GM19468 (cell line): ENCODE data around the gene BRICD5.

Experiments
- ATAC-seq: cut with Tn5 transposase; IDR thresholded peaks from one replicate; pipeline ENCODE4 v1.9.1; 2021; ENCODE audit warnings: mild to moderate bottlenecking, moderate library complexity, moderate number of reproducible peaks; ENCODE audit not compliant: unreplicated experiment; ENCODE audit errors: extremely low read depth

The BRICD5 gene

GRCh38 chr16:2226245-2226793 lies 15.7 kb upstream of the BRICD5 start:
- ATAC-seq: no peak

GRCh38 chr16:2223942-2224486 lies 13.4 kb upstream of the BRICD5 start:
- peak; percentile 10 for ATAC-seq

GRCh38 chr16:2223221-2223941 lies 12.7 kb upstream of the BRICD5 start, which contains the start of gene E4F1:
Gene E4F1, plus strand, starts transcription at chr16:2223591. Its CDS starts 23 bp downstream, at chr16:2223614.
- peak; percentile 80 for ATAC-seq

DNA sequence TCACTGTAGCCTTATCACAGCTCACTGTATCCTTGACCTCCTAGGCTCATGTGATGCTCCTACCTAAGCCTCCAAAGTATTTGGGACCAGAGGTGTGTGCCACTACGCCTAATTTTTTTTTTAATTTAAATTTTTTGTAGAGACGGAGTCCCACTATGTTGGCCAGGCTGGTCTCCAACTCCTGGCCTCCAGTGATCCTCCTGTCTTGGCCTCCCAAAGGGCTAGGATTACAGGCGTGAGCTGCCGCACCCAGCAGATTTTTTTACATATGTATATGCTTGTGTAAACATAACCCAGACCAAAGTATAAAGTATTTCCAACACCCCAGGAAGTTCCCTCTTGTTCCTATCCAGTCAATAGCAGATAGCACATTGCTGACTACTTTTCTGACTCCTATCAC lies 5.7 kb upstream of the BRICD5 start:
- no peak for ATAC-seq

DNA sequence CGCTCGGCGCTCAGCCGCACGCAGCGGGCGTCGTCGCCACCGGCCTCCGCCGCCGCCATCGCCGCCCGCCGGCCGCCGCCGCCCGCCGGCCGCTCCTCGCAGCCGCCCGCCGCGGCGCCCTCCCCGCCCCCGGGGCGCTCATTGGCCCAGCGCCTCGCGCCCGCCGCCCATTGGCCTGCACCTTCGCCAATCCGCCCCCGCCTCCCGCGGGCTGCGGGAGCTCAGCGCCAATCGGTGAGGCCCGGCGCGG lies 4.0 kb upstream of the BRICD5 start, which contains the start of gene PGP:
TSS of gene PGP (minus strand) at position 122 of the 250 bp plus-strand sequence. CDS start at position 59, 63 bp downstream.
- peak; percentile 69 for ATAC-seq

- ATAC-seq: no peak
These were observed 3.4 kb upstream of the BRICD5 start for GRCh38 chr16:2213817-2214718.

GRCh38 chr16:2212362-2213324 lies 2.0 kb upstream of the BRICD5 start:
- ATAC-seq: no peak

DNA sequence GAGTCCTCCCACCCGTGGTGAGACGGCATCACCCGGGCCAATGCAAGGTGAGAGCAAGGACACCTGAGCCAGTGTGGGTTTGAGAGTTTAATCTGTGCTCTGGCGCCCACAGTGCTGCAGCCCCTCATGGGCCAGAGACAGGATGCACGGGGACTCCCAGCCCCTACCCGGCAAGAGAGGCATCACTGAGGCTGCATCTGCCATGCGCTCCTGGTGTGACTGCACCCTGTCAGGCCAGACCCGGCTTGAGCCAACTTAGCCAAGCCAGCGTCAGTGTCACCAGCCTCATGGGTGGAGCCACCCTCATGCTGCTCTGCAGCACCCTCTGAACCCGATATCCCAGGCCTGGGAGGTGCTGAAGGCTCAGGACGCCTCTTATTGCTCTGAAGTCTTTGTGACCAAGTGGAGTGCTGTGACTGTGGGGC lies 1.3 kb upstream of the BRICD5 start:
- no peak for ATAC-seq

DNA sequence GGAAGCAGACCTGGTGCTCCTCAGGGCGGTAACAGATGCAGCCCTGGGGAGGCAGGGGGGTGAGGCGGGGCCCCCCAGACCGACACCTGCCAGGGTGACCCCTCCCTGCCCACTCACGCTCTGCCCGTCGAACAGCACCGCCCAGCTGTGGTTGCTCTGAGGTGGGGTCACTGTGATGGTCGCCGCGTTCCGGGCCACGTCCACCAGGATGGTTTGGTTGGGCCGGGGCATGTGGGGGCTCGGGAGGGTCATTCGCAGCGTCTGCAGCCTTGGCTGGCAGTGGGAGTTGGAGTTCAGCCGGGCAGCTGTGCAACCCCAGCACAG lies 692 bp downstream of the BRICD5 start:
- no peak for ATAC-seq

DNA sequence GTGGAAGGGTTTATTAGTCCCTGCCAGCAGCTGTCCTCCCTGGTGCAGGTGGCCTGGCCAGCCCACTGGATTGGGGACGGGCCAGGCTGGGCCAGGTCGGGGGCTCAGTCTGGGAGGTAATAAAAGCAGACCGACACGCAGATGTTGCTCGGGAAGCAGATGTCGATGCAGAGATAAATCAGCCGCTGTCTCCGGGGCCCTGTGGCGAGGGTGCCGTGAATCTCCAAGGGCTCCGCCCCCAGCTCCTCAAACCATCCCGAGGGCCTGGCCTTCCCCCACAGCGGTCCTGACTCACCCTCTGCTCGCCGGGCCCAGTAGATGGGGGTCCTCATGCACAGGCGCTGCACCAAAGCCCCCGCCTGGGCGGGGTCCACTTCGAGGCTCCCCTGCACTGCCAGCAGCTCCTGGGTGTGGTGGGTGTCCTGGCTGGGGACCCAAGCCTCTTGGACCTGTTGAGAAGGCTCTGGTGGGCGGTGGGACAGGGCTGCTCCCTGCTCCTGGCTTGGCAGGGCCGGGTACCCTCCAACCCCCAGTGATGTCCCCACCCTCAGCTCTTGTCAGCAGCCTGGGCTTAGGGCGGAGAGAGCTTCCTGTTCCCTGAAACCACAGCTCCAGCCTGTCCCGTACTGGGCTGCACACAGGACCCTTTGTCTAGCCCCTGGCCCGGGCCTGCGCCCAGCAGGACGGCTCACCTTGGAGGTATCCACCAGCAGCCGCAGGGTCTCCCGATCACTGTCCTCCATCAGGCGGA lies 1.2 kb downstream of the BRICD5 start:
- ATAC-seq: no peak

DNA sequence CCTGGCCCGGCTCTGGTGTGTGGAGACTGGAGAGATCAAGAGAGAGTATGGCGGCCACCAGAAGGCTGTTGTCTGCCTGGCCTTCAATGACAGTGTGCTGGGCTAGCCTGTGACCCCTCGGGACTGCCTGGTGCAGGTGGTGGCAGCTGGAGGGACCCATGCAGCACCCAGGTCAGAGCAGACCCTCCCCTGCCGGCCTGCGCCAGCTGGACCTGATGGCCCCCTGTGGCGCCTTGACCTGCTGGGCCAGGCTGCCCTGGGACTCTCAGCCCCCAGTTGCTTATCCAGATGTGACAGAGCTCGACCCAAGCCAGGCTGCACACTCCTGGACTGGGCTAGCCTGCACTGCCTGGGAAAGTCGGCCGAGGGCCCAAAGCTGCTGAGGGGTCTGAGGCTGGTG lies 1.9 kb downstream of the BRICD5 start:
- ATAC-seq: no peak

- no peak for ATAC-seq
These were observed 2.4 kb downstream of the BRICD5 start for GRCh38 chr16:2208308-2208707.

DNA sequence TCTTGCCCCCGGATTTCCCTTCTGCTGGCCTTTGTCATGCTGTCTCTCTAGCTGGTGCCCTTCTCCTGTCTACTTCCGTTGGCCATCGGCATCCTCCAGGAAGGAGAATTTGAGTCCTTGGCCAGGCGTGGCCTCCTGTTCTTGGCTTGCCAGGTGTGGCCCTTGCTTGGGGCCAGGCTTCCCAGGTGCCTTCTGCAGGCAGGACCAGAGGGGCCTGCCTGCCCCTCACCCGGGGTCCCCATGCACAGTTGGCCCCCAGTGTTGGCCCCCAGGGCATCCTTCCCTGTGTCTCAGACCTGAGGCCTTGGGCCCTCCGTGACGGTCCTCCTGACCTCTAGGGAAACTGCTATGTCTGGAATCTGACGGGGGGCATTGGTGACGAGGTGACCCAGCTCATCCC lies 2.8 kb downstream of the BRICD5 start:
- no peak for ATAC-seq

DNA sequence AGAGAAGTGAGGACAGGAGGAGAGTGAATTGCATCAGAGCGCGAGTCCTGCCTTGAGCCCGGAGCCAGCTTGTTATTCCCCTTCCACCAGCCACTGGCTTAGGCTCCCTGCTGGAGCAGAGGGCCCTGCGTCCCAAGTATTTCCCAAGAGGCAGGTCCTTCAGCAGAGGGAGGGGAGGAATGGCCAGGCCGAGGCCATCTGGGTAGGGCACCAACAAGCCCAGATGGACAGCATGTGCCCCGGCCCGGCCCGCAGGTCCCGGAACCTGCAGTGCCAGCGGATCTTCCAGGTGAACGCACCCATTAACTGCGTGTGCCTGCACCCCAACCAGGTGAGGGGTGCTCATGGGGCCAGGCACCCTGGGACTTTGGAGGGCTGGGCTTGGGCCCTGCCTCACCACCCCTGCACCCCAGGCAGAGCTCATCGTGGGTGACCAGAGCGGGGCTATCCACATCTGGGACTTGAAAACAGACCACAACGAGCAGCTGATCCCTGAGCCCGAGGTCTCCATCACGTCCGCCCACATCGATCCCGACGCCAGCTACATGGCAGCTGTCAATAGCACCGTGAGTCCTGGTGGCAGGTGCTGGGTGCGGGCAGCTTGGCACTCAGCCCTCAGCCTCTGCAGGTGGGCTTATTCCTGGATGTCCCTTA lies 3.8 kb downstream of the BRICD5 start:
- ATAC-seq: no peak

DNA sequence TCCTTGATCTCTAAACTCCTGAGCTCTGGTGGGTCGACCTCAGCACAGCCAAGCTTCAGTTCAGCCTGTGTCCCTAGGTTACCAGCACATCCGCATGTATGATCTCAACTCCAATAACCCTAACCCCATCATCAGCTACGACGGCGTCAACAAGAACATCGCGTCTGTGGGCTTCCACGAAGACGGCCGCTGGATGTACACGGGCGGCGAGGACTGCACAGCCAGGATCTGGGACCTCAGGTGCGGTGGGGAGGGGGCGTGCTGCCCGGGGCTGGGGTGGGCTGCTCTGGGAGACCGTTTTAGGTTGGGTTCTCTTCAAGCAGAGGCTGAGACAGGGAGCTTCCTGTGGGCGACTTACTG lies 4.3 kb downstream of the BRICD5 start:
- ATAC-seq: no peak

GRCh38 chr16:2205967-2206313 lies 4.7 kb downstream of the BRICD5 start:
- ATAC-seq: peak; percentile 0

DNA sequence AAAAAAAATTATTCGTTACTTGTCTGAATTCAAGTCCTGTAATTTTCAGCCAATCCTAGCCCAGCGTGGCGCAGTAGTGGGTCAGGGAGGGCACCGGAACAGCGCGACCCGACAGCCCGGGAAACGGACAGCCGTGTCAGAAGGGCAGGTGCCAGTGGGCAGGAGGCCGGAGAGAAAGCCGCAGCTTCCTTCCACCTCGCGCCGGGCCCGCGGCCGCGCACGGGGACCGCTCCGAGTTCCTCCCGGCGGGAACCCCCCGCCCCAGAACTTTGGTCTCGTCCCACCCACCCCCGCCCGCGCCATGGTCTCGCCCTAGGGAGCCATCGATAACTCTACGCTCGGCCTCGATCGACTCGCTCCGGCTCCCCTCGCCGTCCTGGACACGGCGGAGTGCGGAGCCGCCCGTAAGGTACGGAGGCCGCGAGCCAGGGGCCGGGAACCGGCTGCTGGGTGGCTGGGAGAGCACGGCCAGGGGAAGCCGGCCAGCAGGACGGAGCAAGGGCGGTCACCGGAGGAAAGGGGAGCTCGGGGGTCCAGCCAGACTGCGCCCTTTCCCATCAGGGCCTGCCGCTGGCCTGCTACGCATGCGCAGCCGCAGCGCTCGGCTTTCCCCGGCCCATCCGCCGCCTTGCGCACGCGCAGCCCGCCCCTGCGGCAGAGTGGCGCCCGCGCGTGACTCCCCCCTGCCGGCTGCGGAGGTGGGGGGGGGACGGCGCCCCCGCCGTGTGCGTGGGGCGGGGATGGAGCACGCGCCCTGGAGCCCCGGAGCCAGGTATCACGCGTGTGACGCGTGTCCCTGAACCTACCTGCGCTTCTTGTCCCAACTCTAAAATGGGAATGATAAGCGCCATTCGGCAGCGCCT lies 5.3 kb downstream of the BRICD5 start, which contains the start of gene MLST8:
TSS of gene MLST8 (plus strand) at position 351 of the 863 bp plus-strand sequence. CDS start 632 bp downstream, outside the sequence.
- peak; percentile 69 for ATAC-seq
